ENCODE measurements around the gene DUXB.

- no peak for TF ChIP-seq CTCF (IDR thresholded peaks at IDR 0.05)
- TF ChIP-seq POLR2A (IDR thresholded peaks at IDR 0.05), result no peak
These were observed 17.2 kb upstream of the DUXB start for GRCh38 chr16:75718452-75718851.

Measured in thyroid gland (tissue), 4 donors.